ENCODE measurements around the gene CAD.

Gene CAD

GRCh38 chr2:27208486-27209050 lies 8.6 kb upstream of the CAD start:
- no peak overlapping the region for H3K27ac ChIP-seq
- no peak overlapping the region for H3K9ac ChIP-seq
- H3K4me1 ChIP-seq (ENCODE audit: low read depth, poor library complexity, severe bottlenecking) = peaks cover 9% of the 10 kb centered on the region
- H3K4me2 ChIP-seq = no peak overlapping the region
- TF ChIP-seq CTCF (conservative IDR thresholded peaks at IDR 0.05; ENCODE audit: low read depth, low read length) = no peak
- no peaks in the 10 kb centered on the region for H3K36me3 ChIP-seq (ENCODE audit: insufficient read depth)
- no peaks in the 10 kb centered on the region for H3K27me3 ChIP-seq (ENCODE audit: insufficient read depth, low read depth)
- H2AFZ ChIP-seq (ENCODE audit: low read depth) = no peak overlapping the region
- no peaks in the 10 kb centered on the region for H4K20me1 ChIP-seq (ENCODE audit: insufficient read depth)
- H3K4me3 ChIP-seq (IDR thresholded peaks at IDR 0.05; ENCODE audit: insufficient read depth, low read depth, low read length) = no peak overlapping the region
- H3K79me2 ChIP-seq (ENCODE audit: insufficient read depth, low read depth) = no peaks in the 10 kb centered on the region

GRCh38 chr2:27209621-27210401 lies 7.4 kb upstream of the CAD start:
- H3K36me3 ChIP-seq (ENCODE audit: insufficient read depth) = no peaks in the 10 kb centered on the region

GRCh38 chr2:27211241-27211942 lies 5.8 kb upstream of the CAD start:
- Histone ChIP-seq H3K27ac (no peak overlapping the region; the same call in 1 of the 2 replicates), H3K4me2 (peak overlapping the region; percentile 82), H3K36me3 (ENCODE audit: insufficient read depth) (no peaks in the 10 kb centered on the region), H3K4me3 (IDR thresholded peaks at IDR 0.05; ENCODE audit: insufficient read depth, low read depth, low read length) (peak overlapping the region; percentile 7), H3K9ac (peak overlapping the region; percentile 96; the same call in 1 of the 2 replicates), H2AFZ (ENCODE audit: low read depth) (peak overlapping the region; percentile 50; the same call in 1 of the 2 replicates), H3K79me2 (ENCODE audit: insufficient read depth, low read depth) (no peaks in the 10 kb centered on the region), H3K4me1 (ENCODE audit: low read depth, poor library complexity, severe bottlenecking) (peaks cover 21% of the 10 kb centered on the region), H4K20me1 (ENCODE audit: insufficient read depth) (no peaks in the 10 kb centered on the region), H3K27me3 (ENCODE audit: insufficient read depth, low read depth) (no peaks in the 10 kb centered on the region)
- no peak for TF ChIP-seq CTCF (conservative IDR thresholded peaks at IDR 0.05; ENCODE audit: low read depth, low read length)

More at GRCh38 chr2:27209621-27210401, 7.4 kb upstream of the CAD start:
- H3K27me3 ChIP-seq (ENCODE audit: insufficient read depth, low read depth) = no peaks in the 10 kb centered on the region
- no peaks in the 10 kb centered on the region for H3K79me2 ChIP-seq (ENCODE audit: insufficient read depth, low read depth)
- H3K27ac ChIP-seq = no peak overlapping the region
- H3K4me2 ChIP-seq = no peak overlapping the region
- H3K4me1 ChIP-seq (ENCODE audit: low read depth, poor library complexity, severe bottlenecking) = peaks cover 20% of the 10 kb centered on the region
- no peak overlapping the region for H3K4me3 ChIP-seq (IDR thresholded peaks at IDR 0.05; ENCODE audit: insufficient read depth, low read depth, low read length)
- TF ChIP-seq CTCF (conservative IDR thresholded peaks at IDR 0.05; ENCODE audit: low read depth, low read length) = no peak
- no peaks in the 10 kb centered on the region for H4K20me1 ChIP-seq (ENCODE audit: insufficient read depth)
- no peak overlapping the region for H2AFZ ChIP-seq (ENCODE audit: low read depth)
- H3K9ac ChIP-seq = no peak overlapping the region

- no peak for TF ChIP-seq CTCF (conservative IDR thresholded peaks at IDR 0.05; ENCODE audit: low read depth, low read length)
- peak within 1 kb of the TSS; percentile 92 for H3K27ac ChIP-seq
- H4K20me1 ChIP-seq (ENCODE audit: insufficient read depth) = no peaks in the 10 kb centered on the region
- peaks cover 27% of the 10 kb centered on the region for H3K4me1 ChIP-seq (ENCODE audit: low read depth, poor library complexity, severe bottlenecking)
- peak within 1 kb of the TSS; percentile 66 for H2AFZ ChIP-seq (ENCODE audit: low read depth)
- H3K79me2 ChIP-seq (ENCODE audit: insufficient read depth, low read depth) = no peaks in the 10 kb centered on the region
- no peaks in the 10 kb centered on the region for H3K27me3 ChIP-seq (ENCODE audit: insufficient read depth, low read depth)
- no peaks in the 10 kb centered on the region for H3K36me3 ChIP-seq (ENCODE audit: insufficient read depth)
- peak within 1 kb of the TSS; percentile 40 for H3K4me3 ChIP-seq (IDR thresholded peaks at IDR 0.05; ENCODE audit: insufficient read depth, low read depth, low read length)
- peak within 1 kb of the TSS; percentile 82 for H3K4me2 ChIP-seq
- peak within 1 kb of the TSS; percentile 96 for H3K9ac ChIP-seq
These were observed 5.1 kb upstream of the CAD start, which contains the start of the genes ATRAID and SLC5A6 for GRCh38 chr2:27211943-27212625. TSS of gene ATRAID (plus strand) at chr2:27212041. CDS start at chr2:27212369, 328 bp downstream. TSS of gene SLC5A6 (minus strand) at chr2:27212268. CDS start at chr2:27207650, 4,618 bp downstream.

Measured in KMS-11 (cell line).